HCT116 (cell line): Measurements from ENCODE around the gene DRG2. TPM values are rescaled to one million over a fixed set of nuclear protein-coding genes. Genes with fewer than 3 reads are reported as not detected.

Experiments
- ATAC-seq: fragments of 200-7000 bp; cut with Tn5 transposase; 2 replicates; pipeline ENCODE4 v1.9.1; 2020; ENCODE audit warnings: mild to moderate bottlenecking, moderate library complexity
- BruUV-seq: library from RNA; stranded (reverse); fragments of 400-500 nt; replicated peaks from 2 replicates; lab custom pipeline; 2021; lab: Mats Ljungman, UMichigan
- CTCF ChIA-PET: fragments of 300-600 bp; sonication (Branson Sonifier 250); formaldehyde crosslinking; loops from one replicate; lab custom pipeline; 2021; ENCODE audit warnings: antibody characterized with exemption; lab: Charles Lee
- POLR2A ChIA-PET: fragments of 300-600, 350-600 bp; sonication (Branson Sonifier 250); formaldehyde crosslinking; loops from one replicate; lab custom pipeline; 2021; ENCODE audit warnings: antibody characterized with exemption; lab: Charles Lee
- RAD21 ChIA-PET, 2 experiments: fragments of 300-600 bp; sonication (Branson Sonifier 250); formaldehyde crosslinking; loops; one replicate each; lab custom pipeline; 2023; ENCODE audit warnings: low total read pairs in 2 of 2; ENCODE audit not compliant: uncharacterized antibody in 2 of 2, unreplicated experiment in 2 of 2, low non-redundant PET in 1 of 2; lab: Charles Lee
- DNase-seq: peaks from one replicate; pipeline ENCODE4 v3.0.0-alpha.2; 2010; ENCODE audit warnings: low read depth, low spot score
- H2AFZ ChIP-seq: fragments of 200-600 bp; shearing (Covaris generic), sonication (generic); 2 replicates; pipeline ENCODE4 v1.6.1; 2017; ENCODE audit warnings: low read depth, mixed run types, mixed read lengths, antibody characterized with exemption, low read length; ENCODE audit not compliant: poor library complexity, severe bottlenecking
- H3K27ac ChIP-seq: 2 replicates; pipeline ENCODE4 v1.5.1; 2012; ENCODE audit warnings: low read depth, low read length
- H3K27me3 ChIP-seq: fragments of 200-600 bp; sonication (generic); 2 replicates; pipeline ENCODE4 v1.6.1; 2016; ENCODE audit warnings: mixed run types, low read length, mixed read lengths; ENCODE audit not compliant: insufficient read depth
- H3K36me3 ChIP-seq, 2 experiments: fragments of 200-500 bp in 1 of 2; fragments of 200-600 bp in 1 of 2; sonication (Bioruptor generic) in 1 of 2; sonication (generic) in 1 of 2; 2 replicates each; pipeline versions ENCODE4 v1.5.1 to v1.6.1; 2014 to 2016; ENCODE audit warnings: low read length in 2 of 2, inconsistent platforms in 1 of 2, mixed read lengths in 1 of 2, mixed run types in 1 of 2; ENCODE audit not compliant: insufficient read depth in 2 of 2, control insufficient read depth in 1 of 2
- H3K4me1 ChIP-seq, 2 experiments: fragments of 200-600 bp in 1 of 2; sonication (generic) in 1 of 2; 2 replicates each; pipeline versions ENCODE4 v1.5.1 to v1.6.1; 2012 to 2017; ENCODE audit warnings: low read length in 2 of 2, inconsistent platforms in 1 of 2, mild to moderate bottlenecking in 1 of 2, mixed read lengths in 1 of 2, mixed run types in 1 of 2, moderate library complexity in 1 of 2; ENCODE audit not compliant: insufficient read depth in 2 of 2, control insufficient read depth in 1 of 2
- H3K4me2 ChIP-seq: fragments of 200-600 bp; sonication (generic); 2 replicates; pipeline ENCODE4 v1.6.1; 2017; ENCODE audit warnings: mixed run types, low read length, mixed read lengths
- H3K4me3 ChIP-seq, 2 experiments: fragments of 200-600 bp in 1 of 2; sonication (generic) in 1 of 2; replicated peaks in 1 of 2; 2 replicates each; pipeline ENCODE4 v1.5.1; 2011 to 2016; ENCODE audit warnings: low read length in 2 of 2, control low read depth in 1 of 2, low read depth in 1 of 2, mild to moderate bottlenecking in 1 of 2, mixed read lengths in 1 of 2, mixed run types in 1 of 2
- H3K79me2 ChIP-seq: fragments of 200-600 bp; sonication (generic); 2 replicates; pipeline ENCODE4 v1.6.1; 2017; ENCODE audit warnings: mild to moderate bottlenecking, mixed run types, low read length, moderate library complexity, mixed read lengths; ENCODE audit not compliant: insufficient read depth
- H3K9ac ChIP-seq: fragments of 200-600 bp; sonication (generic); 2 replicates; pipeline ENCODE4 v1.6.1; 2016; ENCODE audit warnings: low read length, mixed read lengths
- H3K9me2 ChIP-seq: fragments of 200-600 bp; sonication (generic), shearing (Covaris generic); 2 replicates; pipeline ENCODE4 v1.6.1; 2017; ENCODE audit warnings: mixed run types, mild to moderate bottlenecking, moderate library complexity; ENCODE audit not compliant: insufficient read depth
- H3K9me3 ChIP-seq, 2 experiments: fragments of 200-500 bp in 1 of 2; fragments of 200-600 bp in 1 of 2; sonication (Bioruptor generic) in 1 of 2; sonication (generic) in 1 of 2; 2 replicates each; pipeline ENCODE4 v1.6.1; 2014 to 2017; ENCODE audit warnings: low read length in 2 of 2, mixed read lengths in 2 of 2, inconsistent platforms in 1 of 2, low read depth in 1 of 2, mild to moderate bottlenecking in 1 of 2, mixed run types in 1 of 2, moderate library complexity in 1 of 2; ENCODE audit not compliant: control insufficient read depth in 1 of 2, insufficient read depth in 1 of 2
- H4K20me1 ChIP-seq: fragments of 200-600 bp; sonication (generic), shearing (Covaris generic); 2 replicates; pipeline ENCODE4 v1.6.1; 2017; ENCODE audit warnings: mixed run types, mild to moderate bottlenecking, moderate library complexity; ENCODE audit not compliant: insufficient read depth
- ATF3 ChIP-seq: IDR thresholded peaks from 2 replicates; pipeline ENCODE4 v1.6.1; 2012
- CEBPB ChIP-seq: IDR thresholded peaks from 2 replicates; pipeline ENCODE4 v1.6.1; 2012; ENCODE audit warnings: low read depth
- ELF1 ChIP-seq: IDR thresholded peaks from 2 replicates; pipeline ENCODE4 v1.6.1; 2012; ENCODE audit warnings: low read depth, borderline replicate concordance
- EZH2 ChIP-seq: fragments of 200-600 bp; sonication (generic); IDR thresholded peaks from 2 replicates; pipeline ENCODE4 v1.6.1; 2017; ENCODE audit warnings: antibody characterized with exemption, mixed run types
- EZH2phosphoT487 ChIP-seq: fragments of 200-600 bp; IDR thresholded peaks from 2 replicates; pipeline ENCODE4 v1.6.1; 2018; ENCODE audit warnings: antibody characterized with exemption, borderline replicate concordance
- POLR2AphosphoS5 ChIP-seq: IDR thresholded peaks from 2 replicates; pipeline ENCODE4 v1.6.1; 2011; ENCODE audit warnings: mild to moderate bottlenecking, low read depth, low read length, moderate library complexity
- SIN3A ChIP-seq: IDR thresholded peaks from 2 replicates; pipeline ENCODE4 v1.6.1; 2012; ENCODE audit warnings: low read depth
- ZBTB33 ChIP-seq: IDR thresholded peaks from 2 replicates; pipeline ENCODE4 v1.6.1; 2011; ENCODE audit warnings: mild to moderate bottlenecking, low read length, moderate library complexity; ENCODE audit not compliant: insufficient replicate concordance; ENCODE audit errors: extremely low read depth
- ZFX ChIP-seq: fragments of 450-650 bp; IDR thresholded peaks from 2 replicates; pipeline ENCODE4 v1.6.1; 2017
- intact Hi-C: fragments of 100-400 bp; cut with micrococcal nuclease; formaldehyde crosslinking; loops from 2 replicates; pipeline ENCODE4 v1.10.0; 2022
- total RNA-seq: library from RNA; stranded (reverse); gene quantifications from one replicate; pipeline ENCODE4 v1.2.1, GENCODE V29; 2021; ENCODE audit not compliant: unreplicated experiment
- TF ChIP-seq, protein P1 (sequence below): IDR thresholded peaks from 2 replicates; pipeline ENCODE4 v1.6.1; 2012

DRG2 gene
- total RNA-seq, 1 experiment from 2014 or later, result 41.0 TPM

DNA sequence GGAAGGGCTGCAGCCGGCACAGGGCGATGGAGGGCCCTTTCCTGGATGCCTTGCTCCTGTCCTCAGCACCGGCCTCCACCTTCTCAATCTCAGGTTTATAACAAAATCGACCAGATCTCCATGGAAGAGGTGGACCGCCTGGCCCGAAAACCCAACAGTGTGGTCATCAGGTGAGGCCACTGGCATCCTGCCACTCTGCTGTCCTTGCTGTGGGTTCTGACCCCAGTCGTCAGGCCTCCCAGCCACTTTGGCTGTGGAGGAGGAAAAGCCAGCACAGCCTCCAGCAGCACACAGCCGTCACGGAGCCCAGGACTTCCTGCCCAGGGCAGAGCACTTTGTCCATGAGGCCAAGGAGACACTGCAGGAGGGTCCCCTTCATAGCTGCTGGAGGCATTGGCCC lies 14.1 kb downstream of the DRG2 start:
- TF ChIP-seq, protein P1, sequence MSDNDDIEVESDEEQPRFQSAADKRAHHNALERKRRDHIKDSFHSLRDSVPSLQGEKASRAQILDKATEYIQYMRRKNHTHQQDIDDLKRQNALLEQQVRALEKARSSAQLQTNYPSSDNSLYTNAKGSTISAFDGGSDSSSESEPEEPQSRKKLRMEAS, result no peak
- TF ChIP-seq CEBPB (no peak), POLR2AphosphoS5 (no peak), EZH2 (no peak), ELF1 (no peak), ZBTB33 (no peak), ATF3 (no peak), SIN3A (no peak), ZFX (no peak), EZH2phosphoT487 (no peak)
- TF ChIP-seq, all 23 proteins: peak for 0
- Histone ChIP-seq H3K36me3 (peaks cover 18 to 19% of the 10 kb centered on the region in 2 experiments; a peak in 3 of 4 replicates), H3K79me2 (no peaks in the 10 kb centered on the region), H3K27me3 (no peaks in the 10 kb centered on the region), H4K20me1 (no peaks in the 10 kb centered on the region), H3K9me2 (no peaks in the 10 kb centered on the region), H3K4me3 (no peak overlapping the region), H3K4me2 (no peak overlapping the region), H3K9ac (no peak overlapping the region), H2AFZ (no peak overlapping the region), H3K4me1 (no peaks in the 10 kb centered on the region), H3K27ac (no peak overlapping the region), H3K9me3 (no peaks in the 10 kb centered on the region)
- POLR2A ChIA-PET, result no interaction called here
- BruUV-seq, result no TSS peak
- ATAC-seq, result no peak
- intact Hi-C loops, result no loop called here
- no peak for DNase-seq
- CTCF ChIA-PET, result no interaction called here
- RAD21 ChIA-PET, result no interaction called here
